ENCODE measurements around the gene NHS.

NHS gene

GRCh38 chrX:17740137-17741122 is 365.4 kb downstream of the NHS start:
- DNase-seq: no peak

- DNase-seq: no peak
Observed at GRCh38 chrX:17741123-17741511, 366.1 kb downstream of the NHS start.

- DNase-seq: no peak
Observed at GRCh38 chrX:17743913-17744312, 368.9 kb downstream of the NHS start.

- DNase-seq: no peak
Observed at GRCh38 chrX:17744896-17745523, 370.0 kb downstream of the NHS start.

GRCh38 chrX:17747692-17748091 is 372.7 kb downstream of the NHS start:
- no peak for DNase-seq

GRCh38 chrX:17748684-17749083 is 373.7 kb downstream of the NHS start:
- no peak for DNase-seq

- no peak for DNase-seq
Observed at GRCh38 chrX:17750436-17750835, 375.4 kb downstream of the NHS start.

GRCh38 chrX:17758382-17758781 is 383.4 kb downstream of the NHS start:
- DNase-seq: no peak

- no peak for DNase-seq
Observed at GRCh38 chrX:17759990-17760389, 385.0 kb downstream of the NHS start.

- DNase-seq: no peak
Observed at GRCh38 chrX:17767734-17768133, 392.7 kb downstream of the NHS start.

- DNase-seq: no peak
Observed at GRCh38 chrX:17768997-17769396, 394.0 kb downstream of the NHS start.

- DNase-seq: no peak
Observed at GRCh38 chrX:17769701-17770269, 394.8 kb downstream of the NHS start.

- DNase-seq: no peak
Observed at GRCh38 chrX:17773221-17773876, 398.3 kb downstream of the NHS start.

- no peak for DNase-seq
Observed at GRCh38 chrX:17774053-17774452, 399.1 kb downstream of the NHS start.

GRCh38 chrX:17778997-17779396 is 404.0 kb downstream of the NHS start:
- DNase-seq: no peak

- no peak for DNase-seq
Observed at GRCh38 chrX:17779434-17779833, 404.4 kb downstream of the NHS start.
